Brain microvascular endothelial cell (primary cell): ENCODE results near the gene MT1X.

Experiments used
- DNase-seq: peaks from one replicate; pipeline ENCODE4 v3.0.0-alpha.2; 2020
- H3K27ac ChIP-seq: fragments of 250-450 bp; sonication (Bioruptor Pico); 2 replicates; pipeline ENCODE4 v1.5.1; 2020; ENCODE audit warnings: mild to moderate bottlenecking, moderate library complexity
- H3K27me3 ChIP-seq: fragments of 250-450 bp; sonication (Bioruptor Pico); replicated peaks from 2 replicates; pipeline ENCODE4 v1.5.1; 2020; ENCODE audit warnings: mild to moderate bottlenecking
- H3K36me3 ChIP-seq: fragments of 250-450 bp; sonication (Bioruptor Pico); replicated peaks from 2 replicates; pipeline ENCODE4 v1.5.1; 2020; ENCODE audit warnings: mild to moderate bottlenecking
- H3K4me3 ChIP-seq: 2 replicates; pipeline ENCODE4 v1.5.1; 2011; ENCODE audit warnings: low read depth, mild to moderate bottlenecking, control low read depth, low read length, moderate library complexity
- in situ Hi-C: cut with HindIII; loops from 2 replicates; pipeline ENCODE4 v1.10.0; 2017; ENCODE audit warnings: low sequenced_read_pairs, low pct_ligation_motif_present
- TF ChIP-seq, protein P1 (sequence below): IDR thresholded peaks from 2 replicates; pipeline ENCODE4 v1.5.1; 2011; ENCODE audit warnings: low read depth, mild to moderate bottlenecking, moderate library complexity, low read length, control low read depth, inconsistent platforms; ENCODE audit errors: missing control alignments

MT1X gene

DNA sequence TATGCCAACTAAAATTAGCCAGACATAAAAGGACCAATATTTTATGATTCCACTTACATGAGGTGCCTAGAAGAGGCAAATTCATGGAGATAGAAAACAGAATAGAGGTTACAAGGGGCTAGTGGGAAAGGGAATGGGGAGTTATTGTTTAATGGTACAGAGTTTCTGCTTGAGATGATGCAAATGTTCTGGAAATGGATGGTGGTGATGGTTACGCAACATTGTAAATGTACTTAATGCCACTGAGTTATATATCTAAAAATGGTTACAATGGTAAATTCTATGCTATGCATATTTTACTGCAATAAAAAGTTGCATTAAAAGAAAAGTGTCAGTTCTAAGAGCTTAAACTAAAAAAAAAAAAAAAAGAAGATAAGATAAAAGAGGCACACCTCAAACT is 17.9 kb downstream of the MT1X start:
- no peaks in the 10 kb centered on the region for H3K36me3 ChIP-seq
- H3K4me3 ChIP-seq, result no peak overlapping the region
- no peaks in the 10 kb centered on the region for H3K27me3 ChIP-seq
- TF ChIP-seq, protein P1, sequence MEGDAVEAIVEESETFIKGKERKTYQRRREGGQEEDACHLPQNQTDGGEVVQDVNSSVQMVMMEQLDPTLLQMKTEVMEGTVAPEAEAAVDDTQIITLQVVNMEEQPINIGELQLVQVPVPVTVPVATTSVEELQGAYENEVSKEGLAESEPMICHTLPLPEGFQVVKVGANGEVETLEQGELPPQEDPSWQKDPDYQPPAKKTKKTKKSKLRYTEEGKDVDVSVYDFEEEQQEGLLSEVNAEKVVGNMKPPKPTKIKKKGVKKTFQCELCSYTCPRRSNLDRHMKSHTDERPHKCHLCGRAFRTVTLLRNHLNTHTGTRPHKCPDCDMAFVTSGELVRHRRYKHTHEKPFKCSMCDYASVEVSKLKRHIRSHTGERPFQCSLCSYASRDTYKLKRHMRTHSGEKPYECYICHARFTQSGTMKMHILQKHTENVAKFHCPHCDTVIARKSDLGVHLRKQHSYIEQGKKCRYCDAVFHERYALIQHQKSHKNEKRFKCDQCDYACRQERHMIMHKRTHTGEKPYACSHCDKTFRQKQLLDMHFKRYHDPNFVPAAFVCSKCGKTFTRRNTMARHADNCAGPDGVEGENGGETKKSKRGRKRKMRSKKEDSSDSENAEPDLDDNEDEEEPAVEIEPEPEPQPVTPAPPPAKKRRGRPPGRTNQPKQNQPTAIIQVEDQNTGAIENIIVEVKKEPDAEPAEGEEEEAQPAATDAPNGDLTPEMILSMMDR, result no peak
- no peak overlapping the region for H3K27ac ChIP-seq
- DNase-seq, result no peak
- in situ Hi-C loops, result no loop called here

DNA sequence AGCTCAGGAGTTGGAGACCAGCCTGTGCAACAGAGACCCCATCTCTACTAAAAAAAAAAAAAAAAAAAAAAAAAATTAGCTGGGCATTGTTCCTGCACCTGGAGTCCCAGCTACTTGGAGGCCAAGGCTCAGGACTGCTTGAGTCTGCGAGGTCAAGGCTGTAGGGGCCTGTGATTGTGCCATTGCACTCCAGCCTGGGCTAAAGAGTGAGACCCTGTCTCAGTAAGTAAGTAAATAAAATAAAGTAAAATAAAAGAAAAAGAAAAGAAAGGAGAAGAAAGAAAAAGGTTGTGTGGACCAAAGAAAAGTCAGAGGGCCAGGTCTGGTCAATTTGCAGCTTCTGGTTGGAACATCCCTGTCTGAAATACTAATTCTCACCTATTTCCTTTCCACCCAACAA is 18.4 kb downstream of the MT1X start:
- Histone ChIP-seq H3K27ac (no peak overlapping the region), H3K36me3 (no peaks in the 10 kb centered on the region), H3K27me3 (no peaks in the 10 kb centered on the region), H3K4me3 (no peak overlapping the region)
- TF ChIP-seq, protein P1, result no peak
- DNase-seq, result no peak
- in situ Hi-C loops, result no loop called here

DNA sequence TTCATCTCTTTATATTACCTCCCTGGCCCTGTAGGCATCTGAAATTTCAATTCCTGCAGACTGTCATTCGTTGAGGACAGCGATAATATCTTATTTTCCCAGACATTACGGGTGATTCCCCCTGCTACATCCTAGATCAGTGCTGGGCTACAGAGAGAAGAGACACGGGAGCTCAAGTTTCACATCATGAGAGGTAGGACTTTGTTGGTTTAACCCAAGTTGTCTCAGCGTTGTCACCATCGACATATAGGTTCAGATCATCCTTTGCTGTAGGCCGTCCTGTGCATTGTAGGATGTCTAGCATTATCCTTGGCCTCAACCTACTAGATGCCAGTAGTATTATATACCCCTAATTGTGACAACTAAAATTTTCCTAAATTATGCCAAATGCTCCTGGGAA is 19.3 kb downstream of the MT1X start:
- in situ Hi-C loops, result no loop called here
- H3K27ac ChIP-seq, result no peak overlapping the region

GRCh38 chr16:56702836-56703235 is 20.6 kb downstream of the MT1X start:
- Histone ChIP-seq H3K4me3 (no peak overlapping the region), H3K27ac (no peak overlapping the region), H3K27me3 (no peaks in the 10 kb centered on the region), H3K36me3 (no peaks in the 10 kb centered on the region)
- TF ChIP-seq, protein P1, result no peak
- DNase-seq, result no peak
- in situ Hi-C loops, result no loop called here

More for the DNA sequence above, 19.3 kb downstream of the MT1X start:
- no peak for DNase-seq
- TF ChIP-seq, protein P1, result no peak
- no peaks in the 10 kb centered on the region for H3K36me3 ChIP-seq
- no peak overlapping the region for H3K4me3 ChIP-seq
- H3K27me3 ChIP-seq, result no peaks in the 10 kb centered on the region

GRCh38 chr16:56708525-56709442 is 26.5 kb downstream of the MT1X start:
- Histone ChIP-seq H3K27me3 (no peaks in the 10 kb centered on the region), H3K27ac (no peak overlapping the region), H3K4me3 (no peak overlapping the region), H3K36me3 (no peaks in the 10 kb centered on the region)
- TF ChIP-seq, protein P1, result no peak
- DNase-seq, result no peak
- in situ Hi-C loops, result no loop called here

- no peak overlapping the region for H3K4me3 ChIP-seq
- in situ Hi-C loops, result no loop called here
- TF ChIP-seq, protein P1, result no peak
- H3K27ac ChIP-seq, result no peak overlapping the region
- no peak for DNase-seq
- H3K27me3 ChIP-seq, result no peaks in the 10 kb centered on the region
- H3K36me3 ChIP-seq, result no peaks in the 10 kb centered on the region
These were observed 27.3 kb downstream of the MT1X start for GRCh38 chr16:56709443-56710040.
